H1 (cell line): ENCODE measurements around the gene MFAP4. TPM values are rescaled to one million over a fixed set of nuclear protein-coding genes. Genes with fewer than 3 reads are reported as not detected.

ENCODE experiments used
- CHD2 ChIP-seq: IDR thresholded peaks from 2 replicates; pipeline ENCODE4 v1.6.1; 2012; ENCODE audit warnings: low read length, improper control_type of control experiment
- CREB1 ChIP-seq: IDR thresholded peaks from 2 replicates; pipeline ENCODE4 v1.6.1; 2012; ENCODE audit warnings: inconsistent platforms
- KDM4A ChIP-seq: IDR thresholded peaks from one replicate; pipeline ENCODE4 v1.7.1; 2012; ENCODE audit warnings: low read depth, mild to moderate bottlenecking, moderate library complexity, low read length, inconsistent platforms; ENCODE audit not compliant: severe bottlenecking
- NRF1 ChIP-seq: IDR thresholded peaks from 2 replicates; pipeline ENCODE4 v1.6.1; 2011; ENCODE audit warnings: mild to moderate bottlenecking, low read depth, low read length, improper control_type of control experiment
- SIRT6 ChIP-seq: IDR thresholded peaks from one replicate; pipeline ENCODE4 v1.7.1; 2012; ENCODE audit warnings: low read length, inconsistent platforms
- YY1 ChIP-seq: IDR thresholded peaks from 2 replicates; pipeline ENCODE4 v1.6.1; 2011; ENCODE audit warnings: low read depth, mild to moderate bottlenecking, low read length
- polyA plus RNA-seq, 7 experiments: library from polyadenylated mRNA; depleted of rRNA in 3 of 7; stranded (reverse) in 5 of 7; unstranded in 2 of 7; fragments of >200 nt in 5 of 7; fragments of 200-250 nt in 2 of 7; gene quantifications; 1 replicate in 5 of 7; 2 replicates in 1 of 7; 4 replicates in 1 of 7; pipeline versions ENCODE4 v1.2.1 to v1.2.3, GENCODE V29; 2011 to 2013; ENCODE audit warnings: missing spikeins in 2 of 7, mixed read lengths in 2 of 7
- total RNA-seq: library from RNA; stranded (reverse); fragmentation: NEBNext Ultra II Directional; extraction: Animal tissue kit (Norgen Biotek cat#: 25700); gene quantifications from 2 replicates; pipeline ENCODE4 v1.2.1, GENCODE V29; 2021
- TF ChIP-seq, protein P1 (sequence below): fragments of 300-600 bp; sonication (generic); IDR thresholded peaks from 2 replicates; pipeline ENCODE4 v1.7.1; 2012; ENCODE audit warnings: low read length, moderate library complexity, mild to moderate bottlenecking, inconsistent platforms; ENCODE audit not compliant: insufficient replicate concordance
- TF ChIP-seq, protein P2 (sequence below): IDR thresholded peaks from 2 replicates; pipeline ENCODE4 v1.6.1; 2012; ENCODE audit warnings: inconsistent platforms
- TF ChIP-seq, protein P3 (sequence below): IDR thresholded peaks from 2 replicates; pipeline ENCODE4 v1.6.1; 2012; ENCODE audit warnings: inconsistent platforms

Gene MFAP4
- total and polyA plus RNA-seq, 2 of the 8 experiments (the other 6 are each of a cell fraction or from before 2014, with no cell fraction given): 3.1 to 3.6 TPM

DNA sequence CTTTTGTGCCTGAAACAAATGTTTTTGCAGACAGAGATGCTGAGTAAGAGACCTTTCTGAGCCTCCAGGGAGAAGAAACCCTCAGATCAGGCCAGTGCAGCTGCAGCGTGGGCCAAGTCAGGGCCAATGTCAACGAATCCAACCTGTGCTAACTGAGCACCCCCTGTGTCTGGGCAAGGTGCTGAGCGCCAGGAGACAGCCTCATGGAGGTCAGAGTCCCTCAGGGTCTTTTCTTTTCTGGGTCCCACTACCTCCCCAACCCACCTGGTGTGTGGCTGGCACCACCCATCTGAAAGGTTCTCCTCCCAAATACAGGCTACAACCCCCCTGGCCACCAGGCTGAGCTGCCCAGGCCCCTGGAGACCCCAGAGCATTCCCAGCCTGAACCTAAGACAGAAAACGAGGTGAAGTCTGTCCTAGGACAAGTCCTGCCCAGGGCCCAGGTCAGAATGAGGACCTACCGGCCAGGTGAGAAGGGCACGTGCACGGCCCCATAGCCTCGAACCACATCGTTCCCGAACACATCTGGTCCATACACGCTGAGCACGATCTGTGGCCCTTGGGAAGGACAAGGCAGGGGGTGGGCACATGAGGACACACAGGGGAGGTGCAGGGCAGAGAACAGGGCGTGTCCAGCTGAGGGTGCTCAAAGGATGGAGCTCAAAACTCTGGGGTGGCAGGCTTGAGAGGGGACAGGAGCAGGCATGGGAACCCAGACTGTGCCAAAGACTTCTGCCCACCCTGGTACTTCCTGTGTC is 39.5 kb downstream of the MFAP4 start (continued):
- TF ChIP-seq, protein P1, sequence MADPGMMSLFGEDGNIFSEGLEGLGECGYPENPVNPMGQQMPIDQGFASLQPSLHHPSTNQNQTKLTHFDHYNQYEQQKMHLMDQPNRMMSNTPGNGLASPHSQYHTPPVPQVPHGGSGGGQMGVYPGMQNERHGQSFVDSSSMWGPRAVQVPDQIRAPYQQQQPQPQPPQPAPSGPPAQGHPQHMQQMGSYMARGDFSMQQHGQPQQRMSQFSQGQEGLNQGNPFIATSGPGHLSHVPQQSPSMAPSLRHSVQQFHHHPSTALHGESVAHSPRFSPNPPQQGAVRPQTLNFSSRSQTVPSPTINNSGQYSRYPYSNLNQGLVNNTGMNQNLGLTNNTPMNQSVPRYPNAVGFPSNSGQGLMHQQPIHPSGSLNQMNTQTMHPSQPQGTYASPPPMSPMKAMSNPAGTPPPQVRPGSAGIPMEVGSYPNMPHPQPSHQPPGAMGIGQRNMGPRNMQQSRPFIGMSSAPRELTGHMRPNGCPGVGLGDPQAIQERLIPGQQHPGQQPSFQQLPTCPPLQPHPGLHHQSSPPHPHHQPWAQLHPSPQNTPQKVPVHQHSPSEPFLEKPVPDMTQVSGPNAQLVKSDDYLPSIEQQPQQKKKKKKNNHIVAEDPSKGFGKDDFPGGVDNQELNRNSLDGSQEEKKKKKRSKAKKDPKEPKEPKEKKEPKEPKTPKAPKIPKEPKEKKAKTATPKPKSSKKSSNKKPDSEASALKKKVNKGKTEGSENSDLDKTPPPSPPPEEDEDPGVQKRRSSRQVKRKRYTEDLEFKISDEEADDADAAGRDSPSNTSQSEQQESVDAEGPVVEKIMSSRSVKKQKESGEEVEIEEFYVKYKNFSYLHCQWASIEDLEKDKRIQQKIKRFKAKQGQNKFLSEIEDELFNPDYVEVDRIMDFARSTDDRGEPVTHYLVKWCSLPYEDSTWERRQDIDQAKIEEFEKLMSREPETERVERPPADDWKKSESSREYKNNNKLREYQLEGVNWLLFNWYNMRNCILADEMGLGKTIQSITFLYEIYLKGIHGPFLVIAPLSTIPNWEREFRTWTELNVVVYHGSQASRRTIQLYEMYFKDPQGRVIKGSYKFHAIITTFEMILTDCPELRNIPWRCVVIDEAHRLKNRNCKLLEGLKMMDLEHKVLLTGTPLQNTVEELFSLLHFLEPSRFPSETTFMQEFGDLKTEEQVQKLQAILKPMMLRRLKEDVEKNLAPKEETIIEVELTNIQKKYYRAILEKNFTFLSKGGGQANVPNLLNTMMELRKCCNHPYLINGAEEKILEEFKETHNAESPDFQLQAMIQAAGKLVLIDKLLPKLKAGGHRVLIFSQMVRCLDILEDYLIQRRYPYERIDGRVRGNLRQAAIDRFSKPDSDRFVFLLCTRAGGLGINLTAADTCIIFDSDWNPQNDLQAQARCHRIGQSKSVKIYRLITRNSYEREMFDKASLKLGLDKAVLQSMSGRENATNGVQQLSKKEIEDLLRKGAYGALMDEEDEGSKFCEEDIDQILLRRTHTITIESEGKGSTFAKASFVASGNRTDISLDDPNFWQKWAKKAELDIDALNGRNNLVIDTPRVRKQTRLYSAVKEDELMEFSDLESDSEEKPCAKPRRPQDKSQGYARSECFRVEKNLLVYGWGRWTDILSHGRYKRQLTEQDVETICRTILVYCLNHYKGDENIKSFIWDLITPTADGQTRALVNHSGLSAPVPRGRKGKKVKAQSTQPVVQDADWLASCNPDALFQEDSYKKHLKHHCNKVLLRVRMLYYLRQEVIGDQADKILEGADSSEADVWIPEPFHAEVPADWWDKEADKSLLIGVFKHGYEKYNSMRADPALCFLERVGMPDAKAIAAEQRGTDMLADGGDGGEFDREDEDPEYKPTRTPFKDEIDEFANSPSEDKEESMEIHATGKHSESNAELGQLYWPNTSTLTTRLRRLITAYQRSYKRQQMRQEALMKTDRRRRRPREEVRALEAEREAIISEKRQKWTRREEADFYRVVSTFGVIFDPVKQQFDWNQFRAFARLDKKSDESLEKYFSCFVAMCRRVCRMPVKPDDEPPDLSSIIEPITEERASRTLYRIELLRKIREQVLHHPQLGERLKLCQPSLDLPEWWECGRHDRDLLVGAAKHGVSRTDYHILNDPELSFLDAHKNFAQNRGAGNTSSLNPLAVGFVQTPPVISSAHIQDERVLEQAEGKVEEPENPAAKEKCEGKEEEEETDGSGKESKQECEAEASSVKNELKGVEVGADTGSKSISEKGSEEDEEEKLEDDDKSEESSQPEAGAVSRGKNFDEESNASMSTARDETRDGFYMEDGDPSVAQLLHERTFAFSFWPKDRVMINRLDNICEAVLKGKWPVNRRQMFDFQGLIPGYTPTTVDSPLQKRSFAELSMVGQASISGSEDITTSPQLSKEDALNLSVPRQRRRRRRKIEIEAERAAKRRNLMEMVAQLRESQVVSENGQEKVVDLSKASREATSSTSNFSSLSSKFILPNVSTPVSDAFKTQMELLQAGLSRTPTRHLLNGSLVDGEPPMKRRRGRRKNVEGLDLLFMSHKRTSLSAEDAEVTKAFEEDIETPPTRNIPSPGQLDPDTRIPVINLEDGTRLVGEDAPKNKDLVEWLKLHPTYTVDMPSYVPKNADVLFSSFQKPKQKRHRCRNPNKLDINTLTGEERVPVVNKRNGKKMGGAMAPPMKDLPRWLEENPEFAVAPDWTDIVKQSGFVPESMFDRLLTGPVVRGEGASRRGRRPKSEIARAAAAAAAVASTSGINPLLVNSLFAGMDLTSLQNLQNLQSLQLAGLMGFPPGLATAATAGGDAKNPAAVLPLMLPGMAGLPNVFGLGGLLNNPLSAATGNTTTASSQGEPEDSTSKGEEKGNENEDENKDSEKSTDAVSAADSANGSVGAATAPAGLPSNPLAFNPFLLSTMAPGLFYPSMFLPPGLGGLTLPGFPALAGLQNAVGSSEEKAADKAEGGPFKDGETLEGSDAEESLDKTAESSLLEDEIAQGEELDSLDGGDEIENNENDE: no peak
- no peak for TF ChIP-seq NRF1
- no peak for TF ChIP-seq CHD2
- TF ChIP-seq YY1: no peak
- TF ChIP-seq SIRT6: no peak
- TF ChIP-seq CREB1: no peak
- TF ChIP-seq KDM4A: no peak
- TF ChIP-seq, protein P2, sequence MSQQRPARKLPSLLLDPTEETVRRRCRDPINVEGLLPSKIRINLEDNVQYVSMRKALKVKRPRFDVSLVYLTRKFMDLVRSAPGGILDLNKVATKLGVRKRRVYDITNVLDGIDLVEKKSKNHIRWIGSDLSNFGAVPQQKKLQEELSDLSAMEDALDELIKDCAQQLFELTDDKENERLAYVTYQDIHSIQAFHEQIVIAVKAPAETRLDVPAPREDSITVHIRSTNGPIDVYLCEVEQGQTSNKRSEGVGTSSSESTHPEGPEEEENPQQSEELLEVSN: no peak
- TF ChIP-seq, protein P3, sequence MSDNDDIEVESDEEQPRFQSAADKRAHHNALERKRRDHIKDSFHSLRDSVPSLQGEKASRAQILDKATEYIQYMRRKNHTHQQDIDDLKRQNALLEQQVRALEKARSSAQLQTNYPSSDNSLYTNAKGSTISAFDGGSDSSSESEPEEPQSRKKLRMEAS: no peak
